Measurements from ENCODE around the gene CNKSR1. TPM values are rescaled to one million over a fixed set of nuclear protein-coding genes. Genes with fewer than 3 reads are reported as not detected.

CNKSR1 gene
- total RNA-seq, 1 experiment from 2014 or later = 32.1 TPM

DNA sequence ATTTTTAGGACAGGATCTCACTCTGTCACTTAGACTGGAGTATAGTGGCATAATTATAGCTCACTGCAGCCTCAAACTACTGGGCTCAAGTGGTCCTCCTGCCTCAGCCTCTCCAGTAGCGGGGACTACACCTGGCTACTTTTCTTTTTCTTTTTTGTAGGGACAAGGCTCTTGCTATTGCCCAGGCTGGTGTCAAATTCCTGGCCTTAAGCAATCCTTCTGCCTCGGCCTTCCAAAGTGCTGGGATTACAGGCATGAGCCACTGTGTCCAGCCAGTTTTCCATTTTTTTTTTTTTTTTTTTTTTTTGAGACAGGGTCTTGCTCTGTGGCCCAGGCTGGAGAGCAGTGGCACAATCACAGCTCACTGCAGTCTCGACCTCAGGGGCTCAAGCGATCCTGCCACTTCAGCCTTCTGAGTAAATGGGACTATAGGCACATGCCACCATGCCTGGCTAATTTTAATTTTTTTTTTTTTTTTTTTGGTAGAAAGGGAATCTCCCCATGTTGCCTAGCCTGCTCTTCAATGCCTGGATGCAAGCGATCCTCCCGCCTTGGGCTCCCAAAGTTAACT, 36.1 kb downstream of the CNKSR1 start:
- H3K9me2 ChIP-seq (replicated peaks; ENCODE audit: low read length) = no peaks in the 10 kb centered on the region
- H3F3A ChIP-seq (ENCODE audit: low read length, unreplicated experiment) = no peaks in the 10 kb centered on the region
- CTCF ChIA-PET = interaction anchor here (0.7 kb wide), 1 partner anchor 772 kb away, joined by 7 read pairs; no protein-coding TSS in a partner anchor
- no peak overlapping the region for H3K9ac ChIP-seq (ENCODE audit: low read length)
- no peaks in the 10 kb centered on the region for H3K79me2 ChIP-seq (ENCODE audit: low read length)
- H3K27me3 ChIP-seq (ENCODE audit: low read length) = no peaks in the 10 kb centered on the region
- intact Hi-C loops (cut with micrococcal nuclease) = no loop called here
- BruUV-seq (replicated peaks) = no TSS peak
- H4K20me1 ChIP-seq (ENCODE audit: low read length) = no peaks in the 10 kb centered on the region
- POLR2A ChIA-PET (ENCODE audit: unreplicated experiment) = no interaction called here
- ATAC-seq (no peak), DNase-seq (no peak)
- H3K36me3 ChIP-seq (ENCODE audit: low read depth, low read length) = no peaks in the 10 kb centered on the region
- no peaks in the 10 kb centered on the region for H3K9me3 ChIP-seq (ENCODE audit: low read length)
- H3K27ac ChIP-seq (ENCODE audit: low read length) = no peak overlapping the region
- H2AFZ ChIP-seq (ENCODE audit: low read length) = no peak overlapping the region
- no peak overlapping the region for H3K4me3 ChIP-seq (ENCODE audit: low read length)
- no peaks in the 10 kb centered on the region for H3K4me1 ChIP-seq (ENCODE audit: insufficient read depth, low read length)
- TF ChIP-seq, protein P1, sequence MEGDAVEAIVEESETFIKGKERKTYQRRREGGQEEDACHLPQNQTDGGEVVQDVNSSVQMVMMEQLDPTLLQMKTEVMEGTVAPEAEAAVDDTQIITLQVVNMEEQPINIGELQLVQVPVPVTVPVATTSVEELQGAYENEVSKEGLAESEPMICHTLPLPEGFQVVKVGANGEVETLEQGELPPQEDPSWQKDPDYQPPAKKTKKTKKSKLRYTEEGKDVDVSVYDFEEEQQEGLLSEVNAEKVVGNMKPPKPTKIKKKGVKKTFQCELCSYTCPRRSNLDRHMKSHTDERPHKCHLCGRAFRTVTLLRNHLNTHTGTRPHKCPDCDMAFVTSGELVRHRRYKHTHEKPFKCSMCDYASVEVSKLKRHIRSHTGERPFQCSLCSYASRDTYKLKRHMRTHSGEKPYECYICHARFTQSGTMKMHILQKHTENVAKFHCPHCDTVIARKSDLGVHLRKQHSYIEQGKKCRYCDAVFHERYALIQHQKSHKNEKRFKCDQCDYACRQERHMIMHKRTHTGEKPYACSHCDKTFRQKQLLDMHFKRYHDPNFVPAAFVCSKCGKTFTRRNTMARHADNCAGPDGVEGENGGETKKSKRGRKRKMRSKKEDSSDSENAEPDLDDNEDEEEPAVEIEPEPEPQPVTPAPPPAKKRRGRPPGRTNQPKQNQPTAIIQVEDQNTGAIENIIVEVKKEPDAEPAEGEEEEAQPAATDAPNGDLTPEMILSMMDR (conservative IDR thresholded peaks at IDR 0.05; ENCODE audit: low read depth, low read length) = no peak
- TF ChIP-seq EZH2phosphoT487 (IDR thresholded peaks at IDR 0.05; ENCODE audit: borderline replicate concordance, low read length) = no peak
- no peak for TF ChIP-seq EZH2 (IDR thresholded peaks at IDR 0.05; ENCODE audit: low read length, unreplicated experiment)
- H3K4me2 ChIP-seq (ENCODE audit: low read length) = no peak overlapping the region

GRCh38 chr1:26215246-26215645, 38.0 kb downstream of the CNKSR1 start:
- no peak overlapping the region for H3K4me2 ChIP-seq (ENCODE audit: low read length)
- H3K4me3 ChIP-seq (ENCODE audit: low read length) = no peak overlapping the region
- DNase-seq (no peak), ATAC-seq (no peak)
- no peaks in the 10 kb centered on the region for H4K20me1 ChIP-seq (ENCODE audit: low read length)
- ChIA-PET CTCF (no interaction called here), POLR2A (ENCODE audit: unreplicated experiment) (no interaction called here)
- no peaks in the 10 kb centered on the region for H3K4me1 ChIP-seq (ENCODE audit: insufficient read depth, low read length)
- H3K36me3 ChIP-seq (ENCODE audit: low read depth, low read length) = no peaks in the 10 kb centered on the region
- intact Hi-C loops (cut with micrococcal nuclease) = no loop called here
- TF ChIP-seq, protein P1 (conservative IDR thresholded peaks at IDR 0.05; ENCODE audit: low read depth, low read length) = no peak
- TF ChIP-seq EZH2phosphoT487 (IDR thresholded peaks at IDR 0.05; ENCODE audit: borderline replicate concordance, low read length) (no peak), EZH2 (IDR thresholded peaks at IDR 0.05; ENCODE audit: low read length, unreplicated experiment) (no peak)
- no peak overlapping the region for H2AFZ ChIP-seq (ENCODE audit: low read length)
- H3K9ac ChIP-seq (ENCODE audit: low read length) = no peak overlapping the region
- no peaks in the 10 kb centered on the region for H3K79me2 ChIP-seq (ENCODE audit: low read length)
- H3K9me3 ChIP-seq (ENCODE audit: low read length) = no peaks in the 10 kb centered on the region
- no peaks in the 10 kb centered on the region for H3F3A ChIP-seq (ENCODE audit: low read length, unreplicated experiment)
- no TSS peak for BruUV-seq (replicated peaks)
- no peaks in the 10 kb centered on the region for H3K27me3 ChIP-seq (ENCODE audit: low read length)
- H3K9me2 ChIP-seq (replicated peaks; ENCODE audit: low read length) = no peaks in the 10 kb centered on the region
- no peak overlapping the region for H3K27ac ChIP-seq (ENCODE audit: low read length)

DNA sequence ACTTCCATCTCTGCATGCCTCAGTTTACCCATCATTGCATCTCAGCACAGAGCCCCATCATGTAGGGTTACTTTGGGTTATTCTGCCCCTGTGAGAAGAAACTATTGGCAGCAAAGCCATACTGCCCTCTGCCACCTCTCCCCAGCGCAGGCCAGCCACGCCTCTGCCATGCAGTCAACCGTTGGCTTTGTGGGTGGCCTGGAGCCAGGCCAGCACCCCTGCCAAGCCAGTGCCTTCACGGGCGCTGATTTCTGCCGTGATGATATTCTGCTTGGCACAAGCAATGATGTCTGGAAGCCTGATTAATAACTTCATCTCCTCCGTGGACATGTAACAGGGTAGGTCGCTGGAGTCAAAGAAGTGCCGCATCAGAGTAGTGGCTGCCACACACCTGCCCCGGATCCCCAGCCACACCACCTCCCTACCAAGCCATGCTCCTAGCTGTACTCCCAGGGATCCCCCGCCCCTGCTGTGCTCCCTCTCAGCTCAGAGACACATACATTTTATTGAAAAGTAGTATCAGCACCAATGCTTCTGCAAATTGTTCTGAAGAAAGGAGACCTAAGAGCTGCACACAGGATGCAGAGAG, 41.7 kb downstream of the CNKSR1 start:
- intact Hi-C loops (cut with micrococcal nuclease) = no loop called here
- Histone ChIP-seq H3K4me3 (ENCODE audit: low read length) (no peak overlapping the region), H3K9me3 (ENCODE audit: low read length) (no peaks in the 10 kb centered on the region), H3K27ac (ENCODE audit: low read length) (no peak overlapping the region), H3K9ac (ENCODE audit: low read length) (no peak overlapping the region), H4K20me1 (ENCODE audit: low read length) (no peaks in the 10 kb centered on the region), H3K4me1 (ENCODE audit: insufficient read depth, low read length) (no peaks in the 10 kb centered on the region), H3K27me3 (ENCODE audit: low read length) (no peaks in the 10 kb centered on the region), H2AFZ (ENCODE audit: low read length) (no peak overlapping the region), H3K36me3 (ENCODE audit: low read depth, low read length) (no peaks in the 10 kb centered on the region), H3K4me2 (ENCODE audit: low read length) (no peak overlapping the region), H3K9me2 (replicated peaks; ENCODE audit: low read length) (no peaks in the 10 kb centered on the region), H3F3A (ENCODE audit: low read length, unreplicated experiment) (no peaks in the 10 kb centered on the region), H3K79me2 (ENCODE audit: low read length) (no peaks in the 10 kb centered on the region)
- CTCF ChIA-PET = no interaction called here
- BruUV-seq (replicated peaks) = no TSS peak
- TF ChIP-seq EZH2 (IDR thresholded peaks at IDR 0.05; ENCODE audit: low read length, unreplicated experiment) (no peak), EZH2phosphoT487 (IDR thresholded peaks at IDR 0.05; ENCODE audit: borderline replicate concordance, low read length) (no peak)
- POLR2A ChIA-PET (ENCODE audit: unreplicated experiment) = no interaction called here
- DNase-seq (no peak), ATAC-seq (no peak)

Measured in PC-3 (cell line).